ENCODE measurements around the gene IL2RA.
A peak's percentile ranks its signal among the peaks of the same experiment; 100 is the strongest.
"Not testable (repeated sequence)": the region's sequence is repeated elsewhere in the genome, so short reads cannot be mapped to it uniquely, and the experiment has no call there.

IL2RA gene

GRCh38 chr10:6062101-6062771 lies at the start of gene IL2RA:
TSS of gene IL2RA (minus strand) at chr10:6062367. CDS start at chr10:6062151, 216 bp downstream.
- no peak for DNase-seq

- no peak for DNase-seq
Observed at GRCh38 chr10:6110136-6110535, 48.0 kb upstream of the IL2RA start.

- no peak for DNase-seq
Observed at GRCh38 chr10:6109444-6109775, 47.2 kb upstream of the IL2RA start.

- DNase-seq: peak; percentile 68
Observed at GRCh38 chr10:6108631-6109443, 46.7 kb upstream of the IL2RA start.

- no peak for DNase-seq
Observed at GRCh38 chr10:6108072-6108471, 45.9 kb upstream of the IL2RA start.

- DNase-seq: not testable (repeated sequence)
Observed at GRCh38 chr10:6107616-6108015, 45.4 kb upstream of the IL2RA start.

GRCh38 chr10:6103591-6103990 lies 41.4 kb upstream of the IL2RA start:
- no peak for DNase-seq

- DNase-seq: no peak
Observed at GRCh38 chr10:6102128-6102527, 40.0 kb upstream of the IL2RA start.

- no peak for DNase-seq
Observed at GRCh38 chr10:6101181-6101580, 39.0 kb upstream of the IL2RA start.

GRCh38 chr10:6100370-6100769 lies 38.2 kb upstream of the IL2RA start:
- no peak for DNase-seq

GRCh38 chr10:6098156-6098555 lies 36.0 kb upstream of the IL2RA start:
- DNase-seq: no peak

GRCh38 chr10:6097063-6097462 lies 34.9 kb upstream of the IL2RA start:
- DNase-seq: no peak

GRCh38 chr10:6095810-6096570 lies 33.8 kb upstream of the IL2RA start:
- DNase-seq: no peak

GRCh38 chr10:6092731-6093130 lies 30.6 kb upstream of the IL2RA start:
- no peak for DNase-seq

GRCh38 chr10:6091630-6092029 lies 29.5 kb upstream of the IL2RA start:
- no peak for DNase-seq

- no peak for DNase-seq
Observed at GRCh38 chr10:6089334-6090219, 27.4 kb upstream of the IL2RA start.

- DNase-seq: peak; percentile 89
Observed at GRCh38 chr10:6088721-6089333, 26.7 kb upstream of the IL2RA start, which contains the start of gene RBM17. TSS of gene RBM17 (plus strand) at chr10:6089034. CDS start at chr10:6097066, 8,032 bp downstream.

GRCh38 chr10:6086375-6087233 lies 24.4 kb upstream of the IL2RA start:
- DNase-seq: peak; percentile 92

- DNase-seq: no peak
Observed at GRCh38 chr10:6083523-6084475, 21.6 kb upstream of the IL2RA start.
